Activated CD8-positive, alpha-beta memory T cell treated with anti-CD3 and anti-CD28 coated beads for 24 hours (primary cell): Measurements from ENCODE around the gene BLOC1S3.
"Not testable (repeated sequence)": the region's sequence is repeated elsewhere in the genome, so short reads cannot be mapped to it uniquely, and the experiment has no call there.

Source experiments
- DNase-seq: peaks from one replicate; pipeline ENCODE4 v3.0.0-alpha.2; 2020

BLOC1S3 gene

GRCh38 chr19:45186509-45187334 is 8.1 kb downstream of the BLOC1S3 start:
- DNase-seq: no peak

- no peak for DNase-seq
These were observed 9.0 kb downstream of the BLOC1S3 start for GRCh38 chr19:45187421-45188100.

GRCh38 chr19:45189971-45190370 is 11.4 kb downstream of the BLOC1S3 start:
- DNase-seq: no peak

- no peak for DNase-seq
These were observed 12.8 kb downstream of the BLOC1S3 start for GRCh38 chr19:45191375-45191774.

- no peak for DNase-seq
These were observed 17.2 kb downstream of the BLOC1S3 start for GRCh38 chr19:45195764-45196163.

GRCh38 chr19:45200568-45200967 is 22.0 kb downstream of the BLOC1S3 start:
- no peak for DNase-seq

GRCh38 chr19:45202637-45203036 is 24.1 kb downstream of the BLOC1S3 start:
- no peak for DNase-seq

- no peak for DNase-seq
These were observed 27.2 kb downstream of the BLOC1S3 start for GRCh38 chr19:45205810-45206209.

- DNase-seq: no peak
These were observed 27.7 kb downstream of the BLOC1S3 start for GRCh38 chr19:45206328-45206727.

- DNase-seq: no peak
These were observed 33.3 kb downstream of the BLOC1S3 start for GRCh38 chr19:45211751-45212381.

GRCh38 chr19:45213031-45213430 is 34.4 kb downstream of the BLOC1S3 start:
- DNase-seq: no peak

GRCh38 chr19:45215391-45216191 is 37.0 kb downstream of the BLOC1S3 start:
- no peak for DNase-seq

- DNase-seq: no peak
These were observed 38.1 kb downstream of the BLOC1S3 start for GRCh38 chr19:45216667-45217066.

- no peak for DNase-seq
These were observed 38.8 kb downstream of the BLOC1S3 start for GRCh38 chr19:45217193-45217956.

- no peak for DNase-seq
These were observed 39.4 kb downstream of the BLOC1S3 start for GRCh38 chr19:45217957-45218334.

- no peak for DNase-seq
These were observed 39.8 kb downstream of the BLOC1S3 start for GRCh38 chr19:45218426-45218825.

- no peak for DNase-seq
These were observed 40.5 kb downstream of the BLOC1S3 start for GRCh38 chr19:45218911-45219743.

- DNase-seq: no peak
These were observed 44.1 kb downstream of the BLOC1S3 start for GRCh38 chr19:45222724-45223123.

- DNase-seq: no peak
These were observed 45.3 kb downstream of the BLOC1S3 start for GRCh38 chr19:45223879-45224278.

GRCh38 chr19:45224645-45225044 is 46.1 kb downstream of the BLOC1S3 start:
- no peak for DNase-seq

- DNase-seq: not testable (repeated sequence)
These were observed 50.5 kb downstream of the BLOC1S3 start for GRCh38 chr19:45229056-45229455.
